Amniotic stem cell (primary cell): Measurements from ENCODE around the gene PEA15.

Experiments used
- DNase-seq: peaks from one replicate; lab custom pipeline; 2025; lab: John Stamatoyannopoulos, UW

Gene PEA15

GRCh38 chr1:160239582-160240299, 34.6 kb downstream of the PEA15 start:
- DNase-seq = no peak

GRCh38 chr1:160243767-160244166, 38.6 kb downstream of the PEA15 start:
- DNase-seq = no peak

GRCh38 chr1:160244209-160244608, 39.0 kb downstream of the PEA15 start:
- no peak for DNase-seq

- no peak for DNase-seq
Measured at GRCh38 chr1:160245434-160245833, 40.2 kb downstream of the PEA15 start.

GRCh38 chr1:160247053-160247452, 41.9 kb downstream of the PEA15 start:
- no peak for DNase-seq

GRCh38 chr1:160251011-160251410, 45.8 kb downstream of the PEA15 start:
- no peak for DNase-seq

- DNase-seq = peak; percentile 65
Measured at GRCh38 chr1:160251687-160252526, 46.7 kb downstream of the PEA15 start.

GRCh38 chr1:160255781-160256300, 50.7 kb downstream of the PEA15 start:
- DNase-seq = no peak

- DNase-seq = no peak
Measured at GRCh38 chr1:160256396-160257046, 51.3 kb downstream of the PEA15 start.

GRCh38 chr1:160257411-160258015, 52.3 kb downstream of the PEA15 start:
- no peak for DNase-seq

GRCh38 chr1:160258177-160258798, 53.1 kb downstream of the PEA15 start:
- DNase-seq = no peak

- DNase-seq = peak; percentile 47
Measured at GRCh38 chr1:160260406-160261382, 55.5 kb downstream of the PEA15 start.

- peak; percentile 49 for DNase-seq
Measured at GRCh38 chr1:160261556-160261892, 56.3 kb downstream of the PEA15 start.

- DNase-seq = peak; percentile 98
Measured at GRCh38 chr1:160261893-160262794, 57.0 kb downstream of the PEA15 start, which contains the start of gene DCAF8. Gene DCAF8 (minus strand): TSS chr1:160262549. CDS start chr1:160244008, 18,541 bp downstream.

- DNase-seq = no peak
Measured at GRCh38 chr1:160264795-160265307, 59.7 kb downstream of the PEA15 start.
